Measurements from ENCODE around the gene GPS1.

Gene GPS1

DNA sequence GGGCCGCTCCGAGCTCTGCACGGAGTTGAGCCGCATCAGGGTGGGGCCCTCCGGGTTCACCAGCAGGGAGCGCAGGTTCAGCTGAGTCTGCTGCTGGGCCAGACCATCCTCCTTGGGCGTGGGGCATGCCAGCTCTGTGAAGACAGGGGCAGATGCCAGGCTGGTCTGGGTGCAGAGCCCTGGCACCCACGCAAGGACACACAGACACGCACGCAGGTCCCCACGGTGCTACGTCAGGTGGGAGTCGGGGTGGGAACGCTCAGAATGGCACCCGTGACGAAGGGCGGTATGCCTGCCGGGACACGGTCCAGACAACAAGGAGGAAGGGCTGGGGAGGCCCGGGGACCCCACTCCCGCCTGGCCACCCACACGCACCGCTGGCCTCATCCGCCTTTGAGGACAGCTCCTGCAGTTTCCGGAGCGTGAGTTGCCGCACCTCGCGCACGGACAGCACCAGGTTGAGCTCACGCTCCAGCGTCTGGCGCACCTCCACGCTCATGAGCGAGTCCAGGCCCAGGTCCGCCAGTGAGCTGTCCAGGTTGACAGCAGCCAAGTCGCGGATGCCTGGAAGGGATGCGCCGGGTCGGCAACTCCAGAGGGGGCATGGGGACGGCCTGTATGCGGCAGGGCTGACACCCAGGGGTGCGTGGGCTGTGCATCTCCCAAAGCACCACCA is 29.2 kb downstream of the GPS1 start:
- no peak for DNase-seq

DNA sequence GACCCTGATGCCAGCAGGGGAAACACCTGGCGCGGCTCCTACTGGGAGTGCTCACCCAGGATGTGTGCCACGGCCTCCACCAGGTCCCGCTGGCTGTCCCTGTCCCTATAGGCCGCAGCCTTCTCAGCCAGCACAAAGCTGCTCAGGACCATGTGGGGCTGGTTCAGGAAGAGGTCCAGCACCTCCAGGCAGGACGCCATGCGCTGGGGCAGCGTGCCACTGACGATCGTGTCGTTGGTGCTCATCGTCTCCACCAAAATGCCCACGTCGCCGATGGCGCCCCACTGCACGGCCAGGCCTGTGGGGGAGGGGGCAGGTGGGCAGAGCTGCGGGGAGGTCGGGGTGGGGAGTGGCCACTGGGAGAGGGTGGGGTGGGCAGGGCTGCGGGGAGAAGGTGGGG is 29.8 kb downstream of the GPS1 start:
- DNase-seq: no peak

DNA sequence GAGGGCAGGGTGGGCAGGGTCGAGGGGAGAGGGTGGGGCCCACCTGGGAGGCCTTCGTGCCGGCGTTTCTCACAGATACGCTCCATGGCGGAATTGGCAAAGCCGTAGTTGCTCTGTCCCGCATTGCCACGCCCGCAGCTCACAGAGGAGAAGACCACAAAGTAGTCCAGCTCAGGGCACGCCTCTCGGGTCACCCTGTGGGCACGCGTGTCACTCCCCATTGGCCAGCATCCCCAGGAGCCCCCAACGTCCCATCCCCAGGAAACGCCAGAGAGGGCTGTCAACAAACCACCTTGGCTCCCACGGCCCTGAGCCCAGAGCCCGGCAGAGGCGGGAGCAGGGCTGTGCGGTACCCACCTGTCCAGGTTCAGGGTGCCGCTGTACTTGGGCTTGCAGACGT is 30.3 kb downstream of the GPS1 start:
- no peak for DNase-seq

DNA sequence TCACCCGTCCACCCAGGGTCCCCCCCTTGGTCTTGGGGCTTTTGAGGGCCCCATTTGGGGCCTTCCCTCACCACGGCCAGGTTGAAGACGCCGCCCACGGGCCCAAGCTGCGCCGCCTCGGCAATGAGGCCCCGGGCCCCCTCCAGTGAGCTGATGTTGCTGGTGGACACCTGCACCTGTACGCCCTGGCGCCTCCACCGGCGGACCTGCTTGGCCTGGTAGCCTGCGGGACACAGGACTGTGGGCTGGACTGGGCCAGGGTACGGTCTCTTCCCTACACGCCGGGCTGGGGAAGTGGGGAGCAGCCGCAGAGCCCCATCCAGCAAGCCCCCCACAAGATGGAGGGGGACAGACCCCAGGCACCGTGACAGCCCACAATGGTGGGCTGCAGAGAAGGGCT is 30.8 kb downstream of the GPS1 start:
- no peak for DNase-seq

DNA sequence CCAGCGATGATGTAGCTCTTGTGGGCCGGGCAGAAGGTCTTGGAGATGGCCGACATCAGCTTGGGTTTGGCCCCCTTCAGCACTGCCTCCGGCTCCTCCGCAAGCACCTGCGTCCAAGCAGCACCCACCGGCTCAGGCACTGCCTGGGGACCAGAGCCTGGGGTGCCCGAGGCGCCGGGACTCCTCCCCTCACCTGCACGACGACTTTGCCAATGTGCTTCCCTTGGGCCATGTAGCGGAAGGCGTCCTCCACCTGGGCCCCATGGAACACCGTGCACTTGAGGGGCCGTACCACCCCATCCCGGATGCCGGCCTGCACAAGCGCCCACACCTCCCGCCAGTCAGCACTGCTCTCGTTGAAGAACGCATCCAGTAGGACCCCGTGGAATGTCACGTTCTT is 31.3 kb downstream of the GPS1 start:
- DNase-seq: no peak

DNA sequence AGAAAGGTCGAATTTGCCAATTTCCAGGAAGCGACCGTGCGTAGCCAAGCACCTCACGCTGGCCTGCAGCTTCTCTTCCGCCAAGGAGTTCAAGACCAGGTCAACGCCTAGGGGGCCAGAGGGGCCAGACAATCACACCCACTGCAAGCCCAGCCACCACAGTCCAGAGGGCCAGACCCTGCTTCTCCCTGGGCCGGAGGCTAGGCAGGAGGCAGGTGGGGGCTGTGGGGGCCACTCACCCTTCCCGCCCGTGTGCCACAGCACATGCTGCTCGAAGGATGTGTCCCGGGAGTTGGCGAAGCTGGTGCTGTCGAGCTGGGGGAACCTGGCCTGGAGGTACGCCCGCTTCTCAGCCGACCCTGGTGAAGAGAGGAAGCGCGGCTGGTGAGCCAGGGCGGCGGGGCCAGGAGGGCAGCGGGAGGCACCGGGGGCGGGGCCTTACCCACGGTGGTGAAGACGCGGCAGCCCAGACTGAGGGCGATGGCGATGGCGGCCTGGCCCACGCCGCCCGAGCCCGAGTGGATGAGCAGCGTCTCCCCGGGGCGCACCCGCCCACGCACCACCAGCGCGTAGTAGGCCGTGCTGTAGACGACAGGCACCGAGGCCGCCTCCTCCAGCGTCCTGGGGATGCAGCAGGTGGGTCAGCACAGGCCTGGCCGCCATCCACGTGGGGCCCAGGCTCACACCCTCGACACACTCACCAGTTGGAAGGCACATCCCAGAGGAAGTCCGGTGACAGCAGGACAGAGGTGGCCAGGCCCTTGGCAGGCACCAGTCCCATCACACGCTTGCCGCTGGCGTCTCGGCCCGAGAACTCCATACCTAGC is 32.0 kb downstream of the GPS1 start:
- no peak for DNase-seq

DNA sequence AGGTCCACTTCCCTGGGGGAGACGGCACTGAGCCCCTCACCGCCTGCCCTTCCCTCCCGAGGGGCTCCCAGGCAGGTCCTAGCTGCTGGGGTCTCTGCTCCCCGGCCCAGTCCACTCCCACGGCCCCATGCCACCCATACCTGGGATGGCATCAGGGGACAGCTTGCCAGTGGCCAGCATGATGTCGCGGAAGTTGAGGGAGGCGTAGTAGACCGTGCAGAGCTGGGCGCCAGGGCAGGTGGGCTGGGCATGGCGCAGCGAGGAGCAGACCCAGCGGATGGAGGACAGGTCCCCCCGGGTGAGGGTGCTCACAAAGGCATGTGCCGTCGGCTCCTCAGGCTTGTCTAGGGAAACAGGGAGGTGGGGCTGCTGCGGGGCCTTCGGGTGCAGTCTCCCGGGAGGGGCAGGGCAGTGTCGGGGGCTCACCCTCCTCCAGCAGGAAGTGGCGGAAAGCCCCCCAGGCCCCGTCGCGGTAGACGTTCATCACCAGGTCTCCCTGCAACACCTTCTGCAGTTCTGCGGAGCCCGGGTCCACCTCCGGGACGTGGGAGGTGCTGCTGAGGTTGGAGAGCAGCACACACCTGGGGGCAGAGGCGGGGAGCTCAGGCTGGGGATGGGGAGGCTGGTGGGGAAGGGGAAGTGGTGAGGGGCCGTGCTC is 32.8 kb downstream of the GPS1 start:
- no peak for DNase-seq

DNA sequence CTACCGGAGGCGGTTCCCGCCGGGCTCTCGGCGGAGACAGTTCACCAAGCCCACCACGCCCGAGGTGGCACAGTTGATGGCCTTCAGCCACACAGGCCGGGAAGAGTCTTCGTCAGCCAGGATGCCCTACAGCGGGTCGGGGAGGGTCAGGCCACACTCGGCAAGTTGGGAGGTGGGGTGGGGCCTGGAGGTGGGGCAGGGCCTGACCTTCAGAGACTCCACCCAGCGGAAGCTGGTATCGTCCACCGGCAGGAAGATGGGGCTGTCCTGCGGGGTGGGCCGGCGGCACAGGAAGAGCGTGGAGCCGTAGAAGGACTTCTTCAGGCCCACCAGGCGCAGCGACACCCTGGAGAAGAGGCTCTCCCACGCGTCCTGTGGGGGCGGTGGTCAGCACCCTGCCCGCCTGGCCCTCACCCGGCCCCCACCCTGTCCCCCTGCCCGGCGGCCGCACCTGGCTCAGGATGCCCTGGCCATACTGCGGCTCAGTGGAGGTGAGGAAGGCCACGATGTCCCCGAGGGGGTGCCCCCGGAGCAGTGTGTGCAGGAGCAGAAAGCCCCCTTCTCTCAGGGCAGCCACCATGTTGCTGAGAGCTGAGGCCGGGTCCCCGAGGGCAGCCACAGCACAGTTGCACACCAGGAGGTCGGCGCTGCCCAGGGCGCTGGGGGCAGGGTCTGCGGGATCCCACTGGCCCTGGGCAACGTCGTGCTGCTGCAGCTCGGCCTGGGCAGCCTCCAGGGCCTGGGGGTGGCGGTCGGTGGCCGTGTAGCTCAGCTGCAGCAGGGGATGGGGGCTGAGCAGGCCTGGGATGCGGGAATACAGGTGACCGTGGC is 33.5 kb downstream of the GPS1 start:
- no peak for DNase-seq

DNA sequence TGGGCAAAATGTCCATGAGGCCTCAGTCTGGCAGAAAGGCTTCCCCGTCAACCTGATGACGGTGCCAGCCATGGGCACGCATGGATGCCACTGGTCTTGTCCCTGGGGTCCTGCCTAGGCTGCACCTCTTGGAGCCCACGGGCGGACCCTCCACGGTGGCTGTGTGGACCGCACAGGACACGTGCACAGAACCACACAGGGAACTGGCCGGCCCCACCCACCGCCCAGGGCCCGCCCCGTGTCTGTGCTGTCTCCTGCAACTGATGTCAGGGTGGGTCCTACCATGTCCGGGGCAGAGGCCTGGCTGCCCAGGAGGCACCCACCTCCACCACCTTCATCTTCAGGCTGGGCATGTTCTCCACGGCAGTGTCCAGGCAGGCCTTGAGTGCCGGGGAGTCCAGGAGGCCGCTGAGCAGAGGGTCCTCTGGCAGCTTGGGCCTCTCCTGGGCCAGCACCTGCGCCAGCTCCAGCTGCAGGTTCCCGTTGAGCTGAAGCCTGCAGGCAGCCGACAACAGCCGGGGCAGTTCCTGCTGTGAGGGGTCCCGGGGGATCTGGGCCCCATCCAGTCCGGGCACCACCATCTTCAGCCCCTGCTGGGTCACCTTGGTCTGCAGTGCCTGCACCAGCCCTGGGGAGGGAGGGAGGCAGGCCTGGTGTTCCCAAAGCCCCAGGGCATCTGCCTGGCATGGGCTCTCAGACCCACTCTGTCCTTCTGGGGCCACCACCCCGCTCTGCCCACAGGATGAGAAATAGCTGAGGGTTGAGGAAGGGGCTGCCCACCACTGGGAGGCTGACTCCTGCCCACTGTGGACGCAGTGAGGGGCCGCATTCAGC is 34.5 kb downstream of the GPS1 start:
- no peak for DNase-seq

DNA sequence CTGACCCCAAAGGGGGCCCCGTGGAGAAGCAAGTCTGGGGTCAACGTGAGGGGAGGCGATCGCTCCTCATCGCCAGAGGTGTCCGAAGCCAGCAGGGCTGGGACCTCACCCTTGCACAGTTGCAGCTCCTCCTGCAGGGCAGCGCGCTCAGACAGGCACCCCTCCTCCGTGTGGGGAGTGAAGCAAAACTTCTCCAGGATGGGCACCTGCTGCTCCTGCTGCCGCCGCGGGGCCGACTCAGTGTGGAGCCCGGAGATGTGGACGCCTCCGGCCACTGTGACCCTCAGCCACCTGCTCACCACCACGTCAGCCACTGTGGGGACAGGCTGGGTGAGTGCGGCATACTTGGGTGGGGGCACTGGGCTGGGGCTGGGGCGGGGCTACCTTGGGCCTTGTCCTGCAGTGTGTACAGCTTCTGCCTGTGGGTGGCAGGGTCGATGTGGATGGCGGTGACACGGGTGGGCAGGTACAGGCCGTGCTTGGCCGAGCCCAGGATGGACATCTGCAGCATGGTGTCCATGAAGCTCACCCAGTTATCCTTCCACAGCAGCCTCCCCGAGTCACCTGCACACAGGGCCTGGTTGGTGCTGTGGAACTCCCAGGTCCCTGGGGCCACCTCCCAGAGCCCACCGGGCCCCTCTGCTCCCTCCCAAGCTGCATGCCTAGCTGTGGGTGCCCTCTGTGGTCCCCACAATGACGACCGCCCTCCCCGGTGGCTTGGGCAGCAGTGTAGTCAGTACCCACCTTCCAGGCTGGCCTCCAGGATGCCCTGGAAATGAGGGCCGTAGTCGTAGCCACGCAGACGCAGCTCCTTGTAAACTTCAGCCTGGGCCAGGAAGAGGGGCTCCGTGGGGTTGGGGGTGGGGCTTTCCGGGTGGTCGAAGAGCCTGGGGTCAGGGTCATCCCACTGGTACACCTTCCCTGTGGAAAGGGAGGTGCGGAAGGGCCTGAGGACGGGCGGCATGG is 35.5 kb downstream of the GPS1 start:
- no peak for DNase-seq

DNA sequence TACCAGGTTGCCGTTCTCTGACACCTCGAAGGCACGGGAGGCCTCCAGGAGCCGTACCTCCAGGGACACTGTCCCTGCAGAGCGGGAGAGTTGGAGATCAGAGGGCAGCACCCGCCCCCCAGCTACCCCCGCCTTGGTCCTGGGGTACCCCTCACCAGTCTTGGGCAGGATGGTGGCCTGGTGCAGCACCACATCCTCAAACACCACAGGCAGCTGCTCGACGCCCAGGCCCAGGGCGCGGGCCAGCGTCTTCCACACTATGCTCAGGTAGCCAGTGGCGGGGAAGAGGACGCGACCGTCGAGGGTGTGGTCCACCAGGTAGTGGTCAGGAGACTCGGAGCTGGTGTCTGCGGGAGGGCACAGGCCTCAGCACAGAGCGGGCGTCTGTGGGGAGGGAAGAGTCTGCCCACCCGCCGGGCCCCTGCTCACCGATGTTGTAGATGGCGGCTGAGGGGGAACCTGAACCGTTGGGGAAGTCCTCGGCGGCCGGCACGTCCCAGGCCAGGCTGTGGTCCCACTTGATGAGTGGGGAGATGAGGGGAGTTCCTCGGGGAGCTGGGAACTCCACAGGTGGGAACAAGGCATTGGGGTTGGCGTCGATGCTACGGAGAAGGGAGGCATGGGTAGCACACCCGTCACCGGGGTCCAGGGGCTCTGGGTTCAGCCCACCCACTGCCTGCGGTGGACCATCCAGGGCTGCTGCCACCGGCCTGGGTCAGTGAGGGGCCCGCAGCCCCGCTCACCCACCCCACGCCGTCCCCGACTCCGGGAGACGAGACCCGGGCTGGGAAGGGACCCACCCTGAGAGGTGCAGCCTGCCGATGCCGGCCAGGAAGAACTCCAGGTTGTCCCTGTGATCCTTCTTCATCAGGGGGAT is 36.5 kb downstream of the GPS1 start:
- no peak for DNase-seq

DNA sequence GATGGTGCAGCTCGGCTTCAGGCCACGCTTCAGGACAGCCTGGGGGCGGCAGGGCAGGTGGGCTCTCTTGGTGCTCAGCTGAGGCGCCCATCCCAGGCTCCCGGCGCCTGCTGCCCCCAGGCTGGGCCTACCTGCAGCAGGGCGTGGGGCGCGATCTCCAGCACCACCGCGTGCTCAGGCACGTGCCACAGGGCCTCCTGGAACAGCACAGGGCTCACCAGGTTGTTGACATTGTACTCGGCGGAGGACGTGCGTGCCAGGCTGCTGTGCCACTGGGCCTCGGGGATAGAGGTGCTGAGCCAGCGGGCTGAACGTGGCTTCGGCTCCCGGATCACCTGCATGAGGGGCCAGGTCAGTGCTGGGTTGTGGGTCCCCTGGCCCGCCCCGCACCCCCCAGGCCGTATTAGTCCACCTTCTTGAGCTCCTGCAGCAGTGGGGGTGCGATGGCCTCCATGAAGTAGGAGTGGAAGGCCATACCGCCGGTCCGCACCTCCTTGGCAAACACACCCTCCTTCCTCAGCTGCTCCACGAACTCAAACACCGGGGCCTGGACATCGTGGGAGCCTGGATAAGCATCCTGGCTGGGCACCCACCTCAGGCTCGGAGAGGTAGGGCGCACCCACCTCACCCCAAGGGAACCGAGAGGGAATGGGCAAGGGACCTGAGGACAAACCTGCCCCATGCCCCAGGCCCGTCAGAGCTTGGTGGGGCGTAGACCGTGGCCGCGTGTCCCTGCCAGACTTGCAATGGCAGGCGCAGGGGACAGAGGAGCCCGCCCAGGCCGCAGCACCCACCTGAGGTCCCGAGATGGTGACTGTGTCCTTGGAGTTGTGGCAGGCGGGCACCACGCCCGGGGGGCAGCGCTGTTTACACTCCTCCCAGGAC is 37.4 kb downstream of the GPS1 start:
- no peak for DNase-seq

DNA sequence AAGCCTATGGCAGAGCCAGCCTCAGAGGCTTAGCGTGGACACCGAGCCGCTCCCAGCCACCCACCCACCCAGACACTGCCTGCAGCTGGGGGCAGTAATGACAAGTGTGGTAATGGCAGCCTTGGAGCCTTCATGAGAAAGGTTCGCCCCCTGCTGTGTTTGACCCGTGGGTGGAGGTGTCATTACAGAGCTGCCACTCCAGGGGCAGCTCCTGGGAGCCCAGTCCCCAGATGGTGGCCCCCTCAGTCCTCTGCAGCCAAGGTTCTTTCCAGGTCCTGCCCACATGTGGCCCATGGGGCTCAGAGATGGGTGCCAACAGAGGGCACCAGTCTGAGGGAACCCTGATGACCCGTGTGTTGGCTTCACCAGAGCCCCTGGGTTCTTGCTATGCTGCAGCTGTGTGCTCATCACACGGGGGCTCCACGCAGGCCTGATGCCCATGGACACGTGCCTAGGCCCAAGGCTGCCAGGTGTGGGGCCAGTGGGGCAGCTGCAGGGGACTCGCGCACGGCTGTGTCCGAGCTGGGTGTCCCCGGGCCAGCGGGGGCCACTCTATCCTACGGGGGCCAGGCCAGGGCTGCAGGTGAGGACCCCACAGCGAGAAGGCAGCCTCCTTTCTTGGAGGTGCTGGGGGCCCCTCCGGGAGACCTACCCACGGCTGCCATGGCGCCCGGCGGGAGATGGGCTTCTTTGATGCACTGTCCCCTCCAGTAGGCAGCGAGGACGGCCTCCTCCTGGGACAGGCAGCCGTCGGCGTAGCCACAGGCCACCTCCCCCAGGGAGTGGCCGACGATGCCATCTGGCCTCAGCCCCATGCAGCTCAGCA is 38.2 kb downstream of the GPS1 start:
- DNase-seq: no peak

DNA sequence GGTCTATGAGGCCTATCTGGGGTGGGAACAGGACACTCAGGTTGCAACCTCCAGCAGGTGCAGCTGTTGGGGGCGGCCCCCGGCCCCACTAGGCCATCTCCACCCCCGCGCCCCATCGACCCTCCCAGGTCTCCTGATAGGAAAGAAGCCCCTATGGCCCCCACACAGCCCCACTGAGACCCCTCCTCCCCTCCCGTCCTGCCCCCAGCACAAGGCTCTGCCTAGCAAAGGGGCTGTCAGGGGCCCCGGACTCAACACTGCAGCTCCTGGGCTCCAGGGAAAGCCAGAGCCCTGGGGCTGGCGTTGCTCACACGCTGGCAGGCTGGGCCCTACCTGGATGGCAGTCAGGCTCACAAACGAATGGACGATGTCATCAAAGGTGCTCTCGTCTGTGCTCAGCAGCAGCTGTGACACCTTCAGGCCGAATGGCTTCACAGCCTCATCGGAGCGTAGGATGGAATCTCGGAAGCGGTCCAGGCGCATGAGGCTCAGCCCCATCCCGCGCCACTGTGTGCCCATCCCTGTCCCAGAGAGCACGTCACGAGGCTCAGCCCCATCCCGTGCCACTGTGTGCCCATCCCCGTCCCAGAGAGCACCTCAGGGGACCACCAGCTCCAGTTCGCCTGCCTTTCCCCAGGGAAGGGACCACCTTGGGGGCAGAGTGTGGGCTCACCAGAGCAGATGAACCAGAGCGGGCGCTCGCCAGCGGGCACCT is 39.0 kb downstream of the GPS1 start:
- no peak for DNase-seq

DNA sequence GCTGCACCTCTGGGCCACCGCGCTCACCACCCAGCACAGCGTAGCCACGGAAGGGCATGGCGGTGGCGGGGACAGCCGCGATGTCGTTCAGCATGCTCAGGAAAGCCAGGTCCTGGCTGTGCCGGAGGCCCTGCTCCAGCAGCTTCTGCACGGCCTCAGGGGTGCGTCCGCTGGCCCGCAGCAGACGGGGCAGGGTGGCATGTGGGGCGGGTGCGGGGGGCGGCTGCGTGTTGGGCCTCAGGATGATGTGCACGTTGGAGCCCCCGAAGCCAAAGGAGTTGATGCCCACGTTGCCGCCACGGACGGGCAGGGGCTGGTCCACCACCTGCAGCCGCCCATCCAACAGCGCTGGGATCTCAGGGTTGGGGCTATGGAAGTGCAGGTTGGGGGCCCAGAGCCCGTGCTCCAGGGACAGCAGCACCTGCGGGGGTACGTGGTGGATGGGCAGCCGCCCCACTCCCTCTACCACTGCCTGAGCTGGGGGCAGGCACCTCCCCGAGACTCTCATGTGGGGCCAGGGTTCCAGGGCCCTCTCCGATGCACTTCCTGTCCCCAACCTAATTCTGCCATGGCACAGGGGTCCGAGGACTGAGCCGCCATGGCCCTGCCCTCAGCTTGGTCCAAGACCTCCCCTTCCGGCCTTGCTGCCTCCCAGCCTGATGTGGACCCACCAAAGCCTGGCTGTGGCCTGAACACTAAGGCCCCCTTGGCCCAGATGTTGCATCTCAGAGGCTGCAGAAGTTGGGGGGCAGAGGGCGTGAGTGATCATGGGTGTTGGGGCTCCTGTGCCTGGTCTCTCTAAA is 39.8 kb downstream of the GPS1 start:
- no peak for DNase-seq

DNA sequence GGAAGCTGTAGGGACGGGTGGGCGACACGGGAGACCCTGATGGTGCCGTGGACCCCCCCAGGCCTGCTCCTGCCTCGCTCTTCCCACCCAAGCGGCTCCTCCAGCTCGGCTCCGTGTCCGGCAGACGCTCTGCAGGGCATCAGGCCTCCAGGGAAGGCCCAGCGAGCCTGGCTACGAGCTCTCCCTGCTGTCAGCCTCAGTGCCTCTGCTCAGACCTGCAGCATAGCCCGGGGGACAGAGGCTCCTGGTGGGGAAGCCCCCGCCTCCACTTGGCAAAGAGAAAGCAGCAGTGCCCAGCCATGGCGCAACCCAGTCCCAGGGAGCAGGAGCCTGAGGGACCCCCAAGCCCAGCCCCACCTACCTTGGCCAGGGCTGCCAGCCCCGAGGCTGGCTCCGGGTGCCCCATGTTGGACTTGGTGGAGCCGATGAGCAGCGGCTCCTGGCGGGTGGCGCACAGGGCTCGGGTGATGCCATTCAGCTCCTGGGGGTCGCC is 40.4 kb downstream of the GPS1 start:
- DNase-seq: no peak

Measured in OCI-M1 (cell line).